Endothelial cell of umbilical vein (primary cell): ENCODE measurements around the gene IFIT1B. TPM values are rescaled to one million over a fixed set of nuclear protein-coding genes. Genes with fewer than 3 reads are reported as not detected.

Experiments used
- BruUV-seq: library from RNA; stranded (reverse); fragments of 400-500 nt; replicated peaks from 2 replicates; lab custom pipeline; 2021; lab: Mats Ljungman, UMichigan
- CTCF ChIA-PET: fragments of 300-600, 350-600 bp; sonication (Branson Sonifier 250); formaldehyde crosslinking; loops from one replicate; lab custom pipeline; 2021; ENCODE audit warnings: antibody characterized with exemption, inconsistent platforms; lab: Charles Lee
- POLR2A ChIA-PET: fragments of 300-600, 350-600 bp; sonication (Branson Sonifier 250); formaldehyde crosslinking; loops from one replicate; lab custom pipeline; 2021; ENCODE audit warnings: antibody characterized with exemption, inconsistent platforms; lab: Charles Lee
- DNase-seq: peaks from one replicate; pipeline ENCODE4 v3.0.0-alpha.2; 2011; ENCODE audit warnings: low read depth, low spot score
- FAIRE-seq: peaks from 2 replicates; lab custom pipeline; 2011; peaks lifted over from hg19 to GRCh38; lab: Jason Lieb, UNC
- H2AFZ ChIP-seq: 2 replicates; pipeline ENCODE4 v1.6.0; 2012; ENCODE audit warnings: low read depth, low read length, control low read depth, inconsistent platforms
- H3K27ac ChIP-seq: 2 replicates; pipeline ENCODE4 v1.5.1; 2011; ENCODE audit warnings: low read depth, mild to moderate bottlenecking, control low read depth, low read length, moderate library complexity; ENCODE audit not compliant: insufficient read depth
- H3K27me3 ChIP-seq, 2 experiments: 2 replicates each; pipeline versions ENCODE4 v1.6.0 to v1.6.1; 2011; ENCODE audit warnings: low read length in 2 of 2, mixed read lengths in 1 of 2; ENCODE audit not compliant: control insufficient read depth in 2 of 2, insufficient read depth in 2 of 2
- H3K36me3 ChIP-seq, 2 experiments: 2 replicates in 1 of 2; 3 replicates in 1 of 2; pipeline ENCODE4 v1.5.1; 2011; ENCODE audit warnings: low read length in 2 of 2, mild to moderate bottlenecking in 1 of 2, moderate library complexity in 1 of 2; ENCODE audit not compliant: control insufficient read depth in 2 of 2, insufficient read depth in 2 of 2; ENCODE audit errors: extremely low read depth in 1 of 2
- H3K4me1 ChIP-seq: 3 replicates; pipeline ENCODE4 v1.5.1; 2011; ENCODE audit warnings: mild to moderate bottlenecking, low read length; ENCODE audit not compliant: control insufficient read depth, insufficient read depth; ENCODE audit errors: extremely low read depth
- H3K4me2 ChIP-seq: 2 replicates; pipeline ENCODE4 v1.6.1; 2011; ENCODE audit warnings: low read length, control low read depth, mixed read lengths; ENCODE audit not compliant: insufficient read depth
- H3K4me3 ChIP-seq, 3 experiments: fragments of 200-600 bp in 1 of 3; sonication (generic), shearing (Covaris generic) in 1 of 3; replicated peaks in 1 of 3; 2 replicates each; pipeline ENCODE4 v1.5.1; 2011 to 2016; ENCODE audit warnings: control low read depth in 3 of 3, low read length in 3 of 3, mild to moderate bottlenecking in 2 of 3, inconsistent platforms in 1 of 3, low read depth in 1 of 3, moderate library complexity in 1 of 3; ENCODE audit not compliant: insufficient read depth in 1 of 3
- H3K79me2 ChIP-seq: 2 replicates; pipeline ENCODE4 v1.6.0; 2012; ENCODE audit warnings: low read length, inconsistent platforms; ENCODE audit not compliant: control insufficient read depth, insufficient read depth
- H3K9ac ChIP-seq: replicated peaks from 2 replicates; pipeline ENCODE3; 2011; ENCODE audit warnings: low read length, control low read depth; ENCODE audit not compliant: insufficient read depth; ENCODE audit errors: extremely low read depth
- H3K9me1 ChIP-seq: replicated peaks from 3 replicates; pipeline ENCODE4 v1.6.0; 2011; ENCODE audit warnings: mild to moderate bottlenecking, low read length; ENCODE audit not compliant: control insufficient read depth, insufficient read depth; ENCODE audit errors: extremely low read depth
- H3K9me3 ChIP-seq: replicated peaks from 2 replicates; pipeline ENCODE4 v1.5.1; 2012; ENCODE audit warnings: low read length, inconsistent platforms; ENCODE audit not compliant: control insufficient read depth, insufficient read depth
- H4K20me1 ChIP-seq: replicated peaks from 2 replicates; pipeline ENCODE3; 2011; ENCODE audit warnings: mild to moderate bottlenecking, low read length; ENCODE audit not compliant: control insufficient read depth, insufficient read depth; ENCODE audit errors: extremely low read depth
- CTCF ChIP-seq, 2 donors: IDR thresholded peaks; 1 replicate in 1 of 2; 2 replicates in 1 of 2; pipeline ENCODE4 v1.5.1; 2011; ENCODE audit warnings: low read length in 2 of 2, mild to moderate bottlenecking in 2 of 2, moderate library complexity in 2 of 2, control low read depth in 1 of 2, inconsistent platforms in 1 of 2, low read depth in 1 of 2; ENCODE audit not compliant: insufficient read depth in 1 of 2; ENCODE audit errors: extremely low read depth in 1 of 2
- JUN ChIP-seq: IDR thresholded peaks from 2 replicates; pipeline ENCODE4 v1.6.1; 2011; ENCODE audit warnings: borderline replicate concordance, low read depth; ENCODE audit not compliant: insufficient read length, insufficient read depth
- MAX ChIP-seq: IDR thresholded peaks from 2 replicates; pipeline ENCODE4 v1.6.1; 2011; ENCODE audit not compliant: insufficient read depth, insufficient read length
- dilution Hi-C: fragments of 300-500 bp; cut with MboI; formaldehyde crosslinking; loops from one replicate; pipeline ENCODE4 v1.15.0; 2019; ENCODE audit warnings: low sequenced_read_pairs; ENCODE audit not compliant: extremely low pct_ligation_motif_present
- intact Hi-C: fragments of 100-400 bp; cut with micrococcal nuclease; formaldehyde crosslinking; loops from one replicate; pipeline ENCODE4 v1.10.0; 2022
- polyA plus RNA-seq, 4 experiments: library from polyadenylated mRNA; depleted of rRNA in 3 of 4; stranded (reverse) in 3 of 4; unstranded in 1 of 4; fragments of >200 nt; gene quantifications; 2 replicates each; pipeline versions ENCODE4 v1.2.1 to v1.2.3, GENCODE V29; 2011 to 2012; ENCODE audit warnings: missing spikeins in 1 of 4
- total RNA-seq: library from RNA; stranded (reverse); gene quantifications from 2 replicates; pipeline ENCODE4 v1.2.3, GENCODE V29; 2021

The IFIT1B gene
- total and polyA plus RNA-seq, 2 donors (not counting 3 experiments of a cell fraction or from before 2014, with no cell fraction given) = not detected

GRCh38 chr10:89373916-89374711, 3.7 kb upstream of the IFIT1B start:
- FAIRE-seq (peak; percentile 90), DNase-seq (peak; percentile 99)
- Histone ChIP-seq H3K9me3 (no peaks in the 10 kb centered on the region), H3K9ac (no peak overlapping the region), H3K4me1 (peaks cover 11% of the 10 kb centered on the region), H3K4me3 (no peak overlapping the region), H3K79me2 (no peaks in the 10 kb centered on the region), H3K36me3 (no peaks in the 10 kb centered on the region), H4K20me1 (no peaks in the 10 kb centered on the region), H3K4me2 (peak overlapping the region; percentile 37), H3K27ac (no peak overlapping the region), H2AFZ (no peak overlapping the region), H3K27me3 (peaks cover 6 to 9% of the 10 kb centered on the region in 2 experiments), H3K9me1 (no peaks in the 10 kb centered on the region)
- TF ChIP-seq CTCF (IDR thresholded peaks at IDR 0.05; ENCODE audit: extremely low read depth in 1 of 2, insufficient read depth in 1 of 2, low read depth in 1 of 2, low read length in 2 of 2) = no peak
- peak; percentile 42 for TF ChIP-seq MAX
- no TSS peak for BruUV-seq
- dilution Hi-C loops (no loop called here), intact Hi-C loops (no loop called here)
- ChIA-PET CTCF (interaction anchor here (1.0 to 1.3 kb wide), 2 partner anchors 72 to 116 kb away, joined by 3 read pairs; partner anchors contain the start of gene IFIT2), POLR2A (interaction anchor here (0.7 kb wide), 1 partner anchor 72 kb away, joined by 3 read pairs; the partner anchor contains the start of gene IFIT2)

- no TSS peak for BruUV-seq
- no peak overlapping the region for H3K4me3 ChIP-seq
- H3K27me3 ChIP-seq = peaks cover 6 to 8% of the 10 kb centered on the region in 2 experiments
- H3K9ac ChIP-seq = no peak overlapping the region
- DNase-seq (peak; percentile 56), FAIRE-seq (no peak)
- POLR2A ChIA-PET = no interaction called here
- intact Hi-C loops (no loop called here), dilution Hi-C loops (no loop called here)
- H3K4me2 ChIP-seq = no peak overlapping the region
- no peak overlapping the region for H3K27ac ChIP-seq
- TF ChIP-seq JUN (no peak), MAX (no peak)
- no peaks in the 10 kb centered on the region for H4K20me1 ChIP-seq
- H3K36me3 ChIP-seq = no peaks in the 10 kb centered on the region
- CTCF ChIA-PET = interaction anchor here (1.0 to 1.3 kb wide), 2 partner anchors 72 to 117 kb away, joined by 3 read pairs; partner anchors contain the start of gene IFIT2
- H3K4me1 ChIP-seq = peaks cover 11% of the 10 kb centered on the region
- no peaks in the 10 kb centered on the region for H3K79me2 ChIP-seq
- H3K9me3 ChIP-seq = no peaks in the 10 kb centered on the region
- H3K9me1 ChIP-seq = no peaks in the 10 kb centered on the region
- no peak overlapping the region for H2AFZ ChIP-seq
Observed at GRCh38 chr10:89374713-89375141, 3.1 kb upstream of the IFIT1B start.
